IMR-90 (cell line): ENCODE data around the gene POGK.

Source experiments
- BHLHE40 ChIP-seq: fragments of 150-350 bp; IDR thresholded peaks from 2 replicates; pipeline ENCODE4 v1.6.1; 2016; ENCODE audit warnings: mild to moderate bottlenecking, low read depth, low read length
- CEBPB ChIP-seq: IDR thresholded peaks from 2 replicates; pipeline ENCODE4 v1.6.1; 2012; ENCODE audit warnings: low read depth, low read length, improper control_type of control experiment
- CHD1 ChIP-seq: IDR thresholded peaks from 2 replicates; pipeline ENCODE4 v1.6.1; 2012; ENCODE audit warnings: low read depth, low read length, improper control_type of control experiment
- FOS ChIP-seq: fragments of 150-350 bp; IDR thresholded peaks from 2 replicates; pipeline ENCODE4 v1.6.1; 2016; ENCODE audit warnings: low read depth, low read length
- MAZ ChIP-seq: IDR thresholded peaks from 2 replicates; pipeline ENCODE4 v1.6.1; 2012; ENCODE audit warnings: low read depth, mild to moderate bottlenecking, low read length, improper control_type of control experiment, moderate library complexity, borderline replicate concordance
- NFE2L2 ChIP-seq: fragments of 150-350 bp; IDR thresholded peaks from 2 replicates; pipeline ENCODE4 v1.6.1; 2016; ENCODE audit warnings: low read depth, mild to moderate bottlenecking, low read length
- POLR2A ChIP-seq: IDR thresholded peaks from 2 replicates; pipeline ENCODE4 v1.6.1; 2012; ENCODE audit warnings: mild to moderate bottlenecking, low read depth, low read length
- RAD21 ChIP-seq: IDR thresholded peaks from 2 replicates; pipeline ENCODE4 v1.6.1; 2012; ENCODE audit warnings: low read length, improper control_type of control experiment
- RCOR1 ChIP-seq: IDR thresholded peaks from 2 replicates; pipeline ENCODE4 v1.6.1; 2012; ENCODE audit warnings: mild to moderate bottlenecking, low read length, improper control_type of control experiment; ENCODE audit not compliant: insufficient replicate concordance
- RFX5 ChIP-seq: IDR thresholded peaks from 2 replicates; pipeline ENCODE4 v1.8.0; 2012; ENCODE audit warnings: low read depth, mild to moderate bottlenecking, low read length, moderate library complexity
- SMC3 ChIP-seq: fragments of 150-350 bp; IDR thresholded peaks from 2 replicates; pipeline ENCODE4 v1.6.1; 2016; ENCODE audit warnings: low read depth, mild to moderate bottlenecking, antibody characterized with exemption, low read length, moderate library complexity
- TF ChIP-seq, protein P1 (sequence below): conservative IDR thresholded peaks from 2 replicates; pipeline ENCODE4 v1.5.1; 2012; ENCODE audit warnings: mild to moderate bottlenecking, low read depth, low read length, improper control_type of control experiment
- TF ChIP-seq, protein P2 (sequence below): fragments of 150-350 bp; IDR thresholded peaks from 2 replicates; pipeline ENCODE4 v1.6.1; 2016; ENCODE audit warnings: low read depth, mild to moderate bottlenecking, low read length, moderate library complexity, borderline replicate concordance
- TF ChIP-seq, protein P3 (sequence below): fragments of 150-350 bp; IDR thresholded peaks from 2 replicates; pipeline ENCODE4 v1.6.1; 2017; ENCODE audit warnings: mild to moderate bottlenecking, antibody characterized with exemption, low read length, low read depth

DNA sequence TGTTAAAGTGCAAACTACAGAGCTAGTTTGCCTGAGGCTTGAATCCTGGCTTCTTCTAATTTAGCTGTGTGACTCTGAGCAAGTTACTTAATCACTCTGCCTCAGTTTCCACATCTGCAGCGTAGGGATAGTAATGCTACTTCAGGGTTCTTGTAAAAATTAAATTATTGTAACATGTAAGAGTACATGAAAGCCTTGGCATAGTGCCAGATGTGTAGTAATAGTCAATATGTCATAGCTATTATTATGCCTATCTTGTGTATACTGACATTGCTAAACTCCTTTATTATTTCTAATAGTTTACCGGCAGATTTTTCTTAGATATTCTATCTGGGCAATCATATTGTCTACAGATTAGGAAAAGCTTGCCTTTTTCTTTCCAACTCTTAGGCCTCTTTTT is 43.6 kb downstream of the POGK start:
- TF ChIP-seq, protein P1, sequence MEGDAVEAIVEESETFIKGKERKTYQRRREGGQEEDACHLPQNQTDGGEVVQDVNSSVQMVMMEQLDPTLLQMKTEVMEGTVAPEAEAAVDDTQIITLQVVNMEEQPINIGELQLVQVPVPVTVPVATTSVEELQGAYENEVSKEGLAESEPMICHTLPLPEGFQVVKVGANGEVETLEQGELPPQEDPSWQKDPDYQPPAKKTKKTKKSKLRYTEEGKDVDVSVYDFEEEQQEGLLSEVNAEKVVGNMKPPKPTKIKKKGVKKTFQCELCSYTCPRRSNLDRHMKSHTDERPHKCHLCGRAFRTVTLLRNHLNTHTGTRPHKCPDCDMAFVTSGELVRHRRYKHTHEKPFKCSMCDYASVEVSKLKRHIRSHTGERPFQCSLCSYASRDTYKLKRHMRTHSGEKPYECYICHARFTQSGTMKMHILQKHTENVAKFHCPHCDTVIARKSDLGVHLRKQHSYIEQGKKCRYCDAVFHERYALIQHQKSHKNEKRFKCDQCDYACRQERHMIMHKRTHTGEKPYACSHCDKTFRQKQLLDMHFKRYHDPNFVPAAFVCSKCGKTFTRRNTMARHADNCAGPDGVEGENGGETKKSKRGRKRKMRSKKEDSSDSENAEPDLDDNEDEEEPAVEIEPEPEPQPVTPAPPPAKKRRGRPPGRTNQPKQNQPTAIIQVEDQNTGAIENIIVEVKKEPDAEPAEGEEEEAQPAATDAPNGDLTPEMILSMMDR: no peak
- no peak for TF ChIP-seq POLR2A
- TF ChIP-seq SMC3: no peak
- no peak for TF ChIP-seq MAZ
- TF ChIP-seq, protein P2, sequence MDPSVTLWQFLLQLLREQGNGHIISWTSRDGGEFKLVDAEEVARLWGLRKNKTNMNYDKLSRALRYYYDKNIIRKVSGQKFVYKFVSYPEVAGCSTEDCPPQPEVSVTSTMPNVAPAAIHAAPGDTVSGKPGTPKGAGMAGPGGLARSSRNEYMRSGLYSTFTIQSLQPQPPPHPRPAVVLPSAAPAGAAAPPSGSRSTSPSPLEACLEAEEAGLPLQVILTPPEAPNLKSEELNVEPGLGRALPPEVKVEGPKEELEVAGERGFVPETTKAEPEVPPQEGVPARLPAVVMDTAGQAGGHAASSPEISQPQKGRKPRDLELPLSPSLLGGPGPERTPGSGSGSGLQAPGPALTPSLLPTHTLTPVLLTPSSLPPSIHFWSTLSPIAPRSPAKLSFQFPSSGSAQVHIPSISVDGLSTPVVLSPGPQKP: no peak
- TF ChIP-seq, protein P3, sequence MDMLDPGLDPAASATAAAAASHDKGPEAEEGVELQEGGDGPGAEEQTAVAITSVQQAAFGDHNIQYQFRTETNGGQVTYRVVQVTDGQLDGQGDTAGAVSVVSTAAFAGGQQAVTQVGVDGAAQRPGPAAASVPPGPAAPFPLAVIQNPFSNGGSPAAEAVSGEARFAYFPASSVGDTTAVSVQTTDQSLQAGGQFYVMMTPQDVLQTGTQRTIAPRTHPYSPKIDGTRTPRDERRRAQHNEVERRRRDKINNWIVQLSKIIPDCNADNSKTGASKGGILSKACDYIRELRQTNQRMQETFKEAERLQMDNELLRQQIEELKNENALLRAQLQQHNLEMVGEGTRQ: no peak
- TF ChIP-seq RFX5: no peak
- no peak for TF ChIP-seq RCOR1
- no peak for TF ChIP-seq RAD21
- TF ChIP-seq CEBPB: no peak
- TF ChIP-seq NFE2L2: no peak
- TF ChIP-seq FOS: no peak
- no peak for TF ChIP-seq BHLHE40
- no peak for TF ChIP-seq CHD1
